NCI-H226 (cell line): ENCODE results near the gene RPS18.

ENCODE experiments used
- DNase-seq: peaks from one replicate; pipeline ENCODE4 v3.0.0-alpha.2; 2015

Gene RPS18

DNA sequence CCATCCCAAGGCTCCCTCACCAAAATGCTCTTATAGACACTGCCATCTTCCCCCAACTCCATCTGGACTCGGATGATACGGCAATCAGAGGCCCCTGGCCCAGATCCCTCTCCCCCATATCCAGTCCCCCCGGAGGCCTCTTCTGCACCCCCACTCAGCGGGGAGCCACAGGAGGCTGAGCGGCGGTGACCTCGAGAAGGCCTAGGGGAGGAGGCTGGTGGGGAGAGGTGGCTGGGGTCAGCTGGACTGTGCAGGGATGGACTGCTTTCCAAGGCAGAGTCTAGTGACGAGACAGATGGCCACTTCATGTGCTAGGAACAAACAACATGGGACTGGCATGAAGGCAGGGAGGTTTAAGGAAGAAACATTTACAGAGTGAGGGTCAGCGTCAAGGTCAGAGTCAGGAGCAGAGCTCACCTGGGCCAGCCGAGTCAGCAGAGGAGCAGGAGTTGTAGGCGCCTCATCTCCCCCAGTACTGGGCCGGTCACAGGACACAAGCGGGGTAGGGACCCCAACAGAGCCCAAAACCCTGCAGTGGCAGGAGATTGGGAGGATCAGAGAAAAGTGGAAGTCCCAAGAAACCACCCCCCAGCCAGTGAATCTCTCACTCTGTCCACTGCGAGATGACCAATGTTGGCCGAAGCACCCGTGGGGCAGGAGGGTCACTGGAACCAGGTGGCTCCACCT is 21.3 kb downstream of the RPS18 start:
- no peak for DNase-seq

DNA sequence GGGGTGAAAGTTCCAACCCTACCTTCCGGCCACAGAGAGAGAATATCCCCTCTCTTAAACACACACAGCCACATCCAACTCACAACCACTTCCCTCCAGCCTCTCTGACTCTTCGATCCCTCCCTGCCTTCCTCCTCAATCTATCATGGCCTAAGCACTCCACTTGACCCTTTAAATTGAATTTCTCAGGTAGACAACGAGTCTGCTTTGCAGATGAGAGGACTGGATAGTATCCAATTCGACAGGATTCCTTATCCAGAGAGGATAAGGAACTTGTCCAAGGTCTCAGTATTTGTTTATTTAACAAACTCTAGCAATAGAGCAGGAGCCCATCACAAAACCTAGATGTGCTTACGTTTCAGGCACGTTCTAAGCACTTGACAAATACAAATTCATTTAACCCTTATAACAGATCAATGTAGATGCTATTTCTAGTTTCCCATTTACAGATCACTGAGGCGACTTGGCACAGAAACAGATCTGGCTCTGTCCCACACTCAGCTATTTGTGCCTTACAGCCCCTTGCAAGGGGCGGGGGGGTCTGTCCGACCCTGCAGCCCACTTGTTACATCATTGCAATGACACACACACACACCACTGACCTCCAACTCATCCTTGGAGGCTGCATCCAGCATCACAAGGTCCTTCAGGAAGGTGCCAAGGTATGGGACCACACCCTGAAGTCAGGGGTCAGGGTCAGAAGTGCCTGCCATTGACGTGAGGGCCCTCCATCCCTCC is 22.4 kb downstream of the RPS18 start:
- DNase-seq: no peak

DNA sequence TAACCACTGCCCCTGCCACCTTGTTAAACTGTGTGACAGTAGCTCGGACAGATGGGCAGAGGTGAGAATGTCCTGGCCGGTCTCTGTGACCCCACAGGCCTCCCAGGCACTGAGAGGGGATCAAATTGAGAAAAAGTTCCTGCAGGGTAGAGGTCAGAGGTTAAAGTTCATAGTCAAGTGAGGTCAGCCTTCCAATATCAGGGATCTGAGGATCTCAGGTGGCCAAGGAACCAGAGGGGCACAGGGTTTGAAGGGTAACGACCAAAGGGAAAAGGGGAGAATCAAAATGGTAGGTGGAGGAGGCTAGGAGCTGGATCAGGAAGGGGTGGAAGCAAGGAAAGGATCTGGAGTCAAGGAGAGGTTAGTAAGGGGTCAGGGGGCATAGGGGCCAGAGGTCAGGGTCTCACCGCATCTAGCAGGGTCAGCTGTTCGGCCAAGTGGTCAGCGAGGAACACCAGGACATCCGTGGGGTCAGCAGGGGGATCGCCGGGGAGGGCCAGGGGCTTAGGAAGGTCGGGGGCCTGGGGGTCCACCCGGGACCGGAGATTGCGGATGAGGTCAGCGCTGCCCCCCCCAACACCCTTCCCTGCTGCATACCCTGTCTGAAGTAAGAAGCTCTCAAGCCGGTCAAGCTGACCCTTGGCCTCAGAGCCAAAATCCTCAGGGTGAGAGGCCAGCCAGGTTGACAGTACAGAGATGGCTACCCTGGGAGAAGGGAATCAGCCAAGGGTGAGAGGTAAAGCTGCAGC is 23.9 kb downstream of the RPS18 start:
- no peak for DNase-seq

DNA sequence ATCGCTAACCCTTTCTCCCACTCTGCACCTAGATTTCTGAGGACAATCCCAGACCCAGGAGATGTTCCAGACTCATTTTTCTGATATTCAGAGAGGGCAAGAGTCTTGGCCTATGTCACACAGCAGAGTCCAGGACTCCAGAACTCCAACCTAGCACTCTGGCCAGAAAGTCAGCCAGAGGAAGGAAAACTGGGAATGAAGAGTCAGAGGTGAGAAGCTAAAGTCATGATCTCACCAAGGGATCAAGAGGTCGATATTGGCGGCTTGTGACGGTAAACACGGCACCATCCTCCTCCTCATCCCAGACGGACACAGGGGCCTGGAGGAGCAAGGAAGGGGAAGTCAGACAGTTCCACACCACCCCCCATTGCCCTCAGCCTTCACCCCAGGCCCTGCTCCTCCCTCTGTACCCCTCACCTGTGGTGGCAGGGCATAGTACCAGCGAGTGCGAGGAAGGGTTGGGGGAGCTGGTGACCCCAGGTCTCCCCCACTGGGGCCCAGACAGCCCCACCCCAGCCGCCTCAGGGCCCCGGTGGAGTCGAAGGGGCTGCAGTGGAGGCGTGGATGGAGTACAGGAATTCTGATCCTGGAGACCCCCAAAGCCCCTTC is 25.0 kb downstream of the RPS18 start:
- DNase-seq: no peak

DNA sequence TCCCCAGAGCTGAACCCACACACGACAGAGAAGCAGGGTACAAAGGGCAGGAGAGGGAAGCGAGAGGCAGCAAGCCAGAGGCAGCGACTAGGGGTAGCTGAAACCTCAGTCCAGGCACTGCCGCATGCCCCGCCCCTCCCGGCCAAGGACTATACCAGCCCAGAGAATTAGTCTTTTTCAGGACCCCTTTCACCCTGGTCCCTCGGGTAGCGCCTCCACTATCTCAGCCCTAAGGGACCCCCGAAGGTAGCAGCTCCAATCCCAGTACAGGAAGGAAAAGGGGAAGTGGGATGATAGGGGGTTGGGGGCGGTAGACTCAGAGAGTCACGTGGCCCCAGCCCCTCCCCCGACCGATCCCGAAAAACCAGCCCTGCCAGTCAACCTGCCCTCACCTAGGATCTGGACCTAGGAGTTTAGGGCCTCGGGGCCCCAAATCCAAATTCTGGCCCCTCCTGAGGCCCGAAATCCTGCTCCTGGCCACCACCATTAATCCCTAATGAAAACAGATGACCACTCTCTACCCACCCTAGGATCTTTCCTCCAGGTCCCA is 25.6 kb downstream of the RPS18 start:
- DNase-seq: no peak

DNA sequence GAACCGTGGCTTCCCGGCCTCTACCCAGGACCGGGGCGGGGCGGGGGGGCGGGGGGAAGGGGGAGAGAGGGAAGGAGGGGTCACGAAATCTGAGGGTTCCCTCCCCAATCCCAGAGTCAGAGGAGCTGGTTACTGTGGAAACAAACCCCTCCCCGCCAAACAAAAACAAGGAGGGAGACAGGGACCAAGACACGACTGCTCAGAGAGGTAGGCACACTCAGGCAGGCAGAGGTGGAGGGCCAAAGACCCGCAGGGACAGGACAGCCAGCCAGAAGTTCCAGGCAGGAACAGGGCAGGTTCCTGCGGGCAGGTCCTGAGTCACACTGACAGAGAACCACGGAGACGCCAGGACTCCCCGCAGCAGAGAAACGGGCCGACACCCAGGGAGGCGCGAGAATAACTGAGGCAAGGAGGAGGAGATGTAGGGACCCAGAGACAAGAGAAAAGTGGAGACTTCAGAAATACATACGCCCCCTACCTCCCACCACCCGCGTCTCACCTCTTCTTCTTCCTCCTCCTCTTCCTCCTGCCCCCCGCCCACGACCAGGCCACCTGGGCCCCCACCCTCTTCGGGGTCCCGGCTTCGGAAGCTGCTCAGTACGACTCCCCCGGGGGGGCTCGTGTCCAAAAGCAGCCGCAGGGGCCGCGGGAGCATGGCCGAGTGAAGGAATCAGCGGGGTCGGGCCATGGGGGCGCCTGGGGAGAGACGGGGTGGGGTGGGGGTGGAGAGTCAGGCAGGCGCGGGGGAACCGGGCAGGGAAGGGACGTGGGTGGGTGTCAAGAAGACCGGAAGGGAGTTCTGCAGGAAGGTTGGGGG is 26.3 kb downstream of the RPS18 start:
- DNase-seq: peak; percentile 82

DNA sequence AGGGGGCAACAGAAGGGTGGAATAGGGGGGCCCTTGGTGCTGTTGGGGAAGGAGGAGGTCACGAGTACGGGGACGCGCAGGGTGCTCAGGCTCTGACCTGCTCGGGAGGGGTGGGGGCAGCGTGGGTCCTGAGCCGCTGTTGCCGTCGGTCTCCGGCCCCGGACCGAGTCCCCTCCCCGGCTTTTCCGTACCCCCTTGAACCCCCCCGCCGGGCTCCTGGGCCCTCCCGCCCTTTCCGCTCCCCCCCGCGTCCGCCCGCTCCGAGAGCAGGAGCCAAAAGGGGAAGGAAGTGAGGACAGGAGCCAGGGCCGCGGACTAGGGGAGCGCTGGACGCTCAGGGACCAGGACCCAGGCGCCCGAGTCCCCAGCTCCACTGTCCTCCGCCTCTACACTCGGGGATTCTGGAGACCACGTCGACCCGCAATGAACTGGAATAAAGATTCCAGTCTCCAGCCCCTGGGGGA is 26.9 kb downstream of the RPS18 start, which contains the start of gene RGL2:
Gene RGL2, minus strand, starts transcription at position 170 of the 464 bp plus-strand sequence. CDS start 332 bp downstream, outside the sequence.
- peak; percentile 73 for DNase-seq

DNA sequence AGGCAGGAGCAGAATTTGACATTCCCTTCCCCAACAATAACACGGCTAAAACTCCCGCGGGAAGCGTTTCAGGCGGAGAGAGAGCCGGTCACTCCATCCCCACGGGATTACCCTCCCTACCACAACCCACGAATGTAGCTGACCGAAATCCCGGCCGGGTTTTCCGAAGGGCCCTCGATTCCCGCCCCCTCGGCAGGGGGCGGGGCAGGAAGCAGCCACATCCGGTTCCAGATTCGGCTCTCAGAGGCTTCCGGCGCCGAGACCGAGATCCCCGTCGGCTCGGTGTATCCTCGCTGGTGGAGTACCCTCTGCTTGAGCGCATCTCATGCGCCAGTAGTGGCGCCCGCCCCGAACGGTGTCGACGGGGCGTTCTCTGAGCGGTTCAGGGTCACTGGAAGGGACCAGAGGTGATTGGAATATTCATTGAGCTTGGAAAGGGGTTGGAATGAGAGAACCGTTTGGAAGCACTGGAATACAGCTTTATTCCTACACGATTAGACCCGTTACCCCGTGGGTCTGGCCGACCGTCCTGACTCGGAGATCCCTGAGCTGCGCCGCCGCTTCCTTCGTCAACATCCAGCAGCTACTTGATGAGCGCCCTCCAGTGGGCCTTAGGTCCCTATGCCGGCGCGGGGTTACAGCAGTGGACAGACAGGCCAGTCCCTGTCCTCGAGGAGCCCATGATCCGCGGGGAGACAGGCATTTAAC is 27.5 kb downstream of the RPS18 start:
- peak; percentile 93 for DNase-seq

DNA sequence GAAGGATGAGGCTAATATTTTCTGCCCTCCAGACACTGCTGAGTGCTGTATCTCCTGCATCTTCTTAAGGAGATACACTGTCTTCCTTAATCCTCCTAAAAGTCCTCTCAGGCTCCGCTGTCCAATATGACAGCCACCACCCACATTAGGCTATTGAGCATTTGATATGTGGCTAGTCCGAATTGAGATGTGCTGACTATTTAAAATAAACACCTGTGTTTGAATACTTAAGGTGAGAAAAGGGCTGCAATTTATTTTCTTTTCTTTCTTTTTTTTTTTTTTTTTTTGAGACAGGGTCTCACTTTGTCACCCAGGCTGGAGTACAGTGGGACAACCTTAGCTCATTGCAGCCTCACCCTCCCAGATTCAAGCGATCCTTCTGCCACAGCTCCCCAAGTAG is 30.0 kb downstream of the RPS18 start:
- no peak for DNase-seq

DNA sequence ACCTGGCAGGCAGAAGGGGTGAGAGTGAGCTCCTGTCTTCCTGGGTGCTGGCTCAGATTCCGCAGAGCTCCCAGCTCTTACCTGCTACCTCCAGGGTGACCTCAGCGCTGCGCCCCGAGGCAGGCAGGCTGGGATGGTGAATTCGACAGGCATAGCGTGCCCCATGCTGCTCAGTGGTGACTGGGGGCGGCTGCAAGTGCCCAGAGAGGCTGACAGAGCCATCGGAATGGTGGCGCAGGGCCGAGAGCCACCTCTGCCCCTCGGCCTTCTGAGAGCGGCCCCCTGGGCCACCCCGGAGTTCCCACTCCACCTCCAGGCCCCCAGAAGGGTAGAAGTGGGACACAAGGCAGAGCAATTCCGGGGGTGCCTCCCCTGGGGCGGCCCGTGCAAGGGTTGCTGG is 32.3 kb downstream of the RPS18 start:
- DNase-seq: no peak

DNA sequence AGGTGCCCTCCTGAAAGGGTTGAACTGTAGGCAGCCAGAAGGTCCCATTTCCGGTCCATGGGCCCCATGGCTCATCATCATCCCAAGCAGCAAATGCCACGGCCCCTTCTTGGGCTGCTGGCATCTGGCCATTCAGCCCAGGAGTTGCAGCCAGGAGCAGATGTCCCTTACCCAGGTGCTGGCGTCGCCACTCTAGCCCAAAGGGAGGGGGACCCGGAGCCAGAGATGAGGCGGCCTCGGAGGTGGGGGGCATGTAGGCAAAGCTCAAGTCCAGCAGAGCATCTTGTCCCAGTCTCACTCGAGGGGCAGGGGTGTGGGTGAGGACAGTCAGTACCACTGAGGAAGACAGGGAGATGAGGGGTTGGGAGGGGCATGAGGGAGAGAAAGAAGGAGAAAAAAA is 33.2 kb downstream of the RPS18 start:
- no peak for DNase-seq

DNA sequence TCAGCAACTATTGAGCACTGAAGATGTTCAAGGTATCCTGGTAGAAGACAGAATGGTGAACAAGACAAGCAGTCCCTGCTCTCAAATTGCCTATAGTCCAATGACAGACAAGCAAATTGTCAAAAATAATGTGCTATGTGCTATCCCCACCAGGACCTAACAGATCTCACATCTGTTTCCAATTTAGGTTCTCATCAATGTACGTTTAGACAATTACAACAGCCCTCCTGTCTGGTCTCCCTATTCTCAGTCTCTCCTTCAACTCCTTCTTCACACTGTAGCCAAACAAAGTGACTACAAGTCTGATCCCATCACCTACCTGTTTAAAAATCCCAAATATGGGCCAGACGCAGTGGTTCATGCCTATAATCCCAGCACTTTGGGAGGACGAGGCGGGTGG is 34.5 kb downstream of the RPS18 start:
- DNase-seq: no peak

DNA sequence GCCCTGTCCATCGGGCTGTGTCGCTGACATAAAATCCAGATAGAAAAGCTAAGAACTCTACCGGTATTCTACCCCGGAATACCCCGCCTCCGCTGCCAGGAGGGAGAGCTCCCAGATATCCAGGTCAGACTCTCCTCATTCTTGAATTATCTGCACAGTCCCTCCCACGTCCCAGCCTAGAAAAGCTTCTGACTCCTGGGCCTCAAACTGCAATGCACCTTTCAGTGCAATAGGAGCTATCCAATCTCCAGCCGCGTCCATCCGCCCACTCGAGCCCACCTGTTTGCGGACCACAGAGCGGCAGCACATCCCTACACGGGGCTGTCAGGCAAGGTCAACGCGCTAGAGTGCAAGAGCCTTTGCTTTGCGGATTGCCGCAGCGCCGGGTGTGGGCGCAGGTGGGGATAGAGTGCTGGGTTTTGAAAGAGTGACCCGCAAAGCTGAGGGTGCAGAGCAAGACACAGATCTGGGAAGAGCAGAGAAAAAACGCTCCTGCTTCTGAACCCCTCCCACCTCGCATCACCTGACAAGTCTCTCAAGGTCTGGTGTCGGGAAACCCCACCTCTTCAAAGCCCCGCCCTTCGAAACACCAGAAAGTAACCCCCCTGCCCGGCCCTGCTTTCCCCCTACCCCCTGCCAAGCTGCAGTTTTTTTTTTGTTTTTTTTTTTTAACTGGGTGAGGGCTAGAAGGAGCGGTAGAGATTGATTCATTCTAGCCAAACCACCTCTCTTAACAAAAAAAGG is 40.7 kb downstream of the RPS18 start:
- peak; percentile 86 for DNase-seq

DNA sequence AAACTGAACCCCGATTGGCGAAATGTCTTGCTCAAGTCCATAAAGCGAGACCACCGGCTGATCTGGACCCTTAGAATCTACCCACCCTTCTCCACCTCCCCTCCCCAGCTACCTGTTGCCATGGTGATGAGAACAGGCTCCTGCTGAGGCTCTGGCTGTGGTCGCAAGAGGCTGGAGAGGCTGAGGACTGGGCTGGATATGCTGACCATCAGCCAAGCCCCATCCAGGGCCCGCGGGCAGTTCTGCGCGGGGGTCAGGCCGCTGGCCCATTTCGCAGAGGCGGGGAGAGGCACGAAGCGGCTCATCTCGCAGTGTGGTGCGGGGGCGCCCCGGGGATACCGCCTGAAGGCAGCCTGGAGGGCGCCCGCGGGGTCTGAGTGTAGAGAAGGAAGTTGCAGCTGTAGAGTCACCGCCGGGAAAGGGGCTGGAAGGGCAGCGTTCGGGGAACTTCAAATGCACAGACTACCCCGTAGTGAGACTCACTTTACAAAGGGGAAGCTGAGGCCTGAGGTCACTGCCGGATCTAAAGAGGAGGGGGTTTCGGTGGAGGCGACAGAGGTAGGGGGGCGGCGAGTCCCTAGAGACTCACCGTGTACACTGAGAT is 41.3 kb downstream of the RPS18 start:
- DNase-seq: no peak

DNA sequence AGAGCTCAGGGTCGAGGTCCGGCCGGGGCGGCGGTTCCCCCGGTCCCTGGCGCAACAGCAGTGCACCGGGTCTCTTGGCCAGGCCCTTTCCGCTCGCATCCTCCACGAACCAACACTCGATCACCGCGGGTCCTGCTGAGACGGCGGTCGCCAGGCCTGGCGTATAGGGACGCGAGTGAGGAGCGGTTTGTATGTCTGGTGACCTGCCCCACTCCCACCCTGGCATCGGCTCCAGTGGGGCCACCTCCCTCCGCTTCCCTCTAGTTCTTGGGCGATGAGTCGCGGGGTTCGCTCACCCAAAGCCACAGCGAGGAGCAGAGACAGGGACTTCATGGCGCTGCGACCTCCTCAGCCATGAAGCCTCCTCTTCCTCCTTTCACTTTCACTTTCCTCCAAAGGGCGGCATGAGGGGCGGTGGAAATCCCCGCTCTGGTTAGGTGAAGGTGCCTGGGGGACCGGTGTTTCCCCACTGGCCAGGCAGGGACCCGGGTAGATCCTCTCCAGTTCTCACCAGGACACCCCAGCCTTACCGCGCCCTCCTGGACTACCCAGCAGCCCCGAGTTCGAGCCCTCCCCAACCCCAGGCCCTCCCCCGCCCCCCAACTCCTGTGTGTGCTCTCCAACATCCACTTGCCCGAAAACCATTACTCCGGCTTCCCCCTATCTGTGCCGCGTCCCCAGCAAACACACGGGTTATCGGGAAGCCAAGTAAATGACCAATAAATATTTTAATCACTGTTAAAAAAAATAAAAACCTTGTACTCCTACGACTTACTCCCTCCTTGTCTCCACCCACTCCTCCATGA is 42.0 kb downstream of the RPS18 start, which contains the start of gene TAPBP:
Gene TAPBP, minus strand, starts transcription at position 370 of the 806 bp plus-strand sequence. Its CDS starts 37 bp downstream, at position 333.
- DNase-seq: peak; percentile 77

DNA sequence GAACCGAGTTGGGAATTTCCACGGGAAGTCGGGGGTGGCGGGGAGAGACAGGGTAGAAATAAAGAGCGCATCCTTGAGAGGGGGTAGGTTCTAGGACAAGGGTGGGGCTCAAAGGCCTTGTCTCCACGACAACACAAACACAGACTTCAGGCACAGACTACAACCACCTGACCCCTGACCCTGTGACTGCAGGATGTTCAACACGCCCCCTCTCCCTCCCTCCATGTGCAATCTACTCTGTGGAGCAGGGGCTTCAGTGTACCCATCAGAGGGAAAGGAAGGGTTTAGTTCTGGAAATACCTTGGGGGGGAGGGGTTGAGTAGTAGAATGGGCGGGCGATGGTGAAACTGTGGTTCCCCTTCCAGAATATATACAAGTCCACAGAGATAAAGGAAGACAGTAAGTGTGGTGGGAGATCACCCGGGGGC is 42.7 kb downstream of the RPS18 start:
- peak; percentile 91 for DNase-seq

DNA sequence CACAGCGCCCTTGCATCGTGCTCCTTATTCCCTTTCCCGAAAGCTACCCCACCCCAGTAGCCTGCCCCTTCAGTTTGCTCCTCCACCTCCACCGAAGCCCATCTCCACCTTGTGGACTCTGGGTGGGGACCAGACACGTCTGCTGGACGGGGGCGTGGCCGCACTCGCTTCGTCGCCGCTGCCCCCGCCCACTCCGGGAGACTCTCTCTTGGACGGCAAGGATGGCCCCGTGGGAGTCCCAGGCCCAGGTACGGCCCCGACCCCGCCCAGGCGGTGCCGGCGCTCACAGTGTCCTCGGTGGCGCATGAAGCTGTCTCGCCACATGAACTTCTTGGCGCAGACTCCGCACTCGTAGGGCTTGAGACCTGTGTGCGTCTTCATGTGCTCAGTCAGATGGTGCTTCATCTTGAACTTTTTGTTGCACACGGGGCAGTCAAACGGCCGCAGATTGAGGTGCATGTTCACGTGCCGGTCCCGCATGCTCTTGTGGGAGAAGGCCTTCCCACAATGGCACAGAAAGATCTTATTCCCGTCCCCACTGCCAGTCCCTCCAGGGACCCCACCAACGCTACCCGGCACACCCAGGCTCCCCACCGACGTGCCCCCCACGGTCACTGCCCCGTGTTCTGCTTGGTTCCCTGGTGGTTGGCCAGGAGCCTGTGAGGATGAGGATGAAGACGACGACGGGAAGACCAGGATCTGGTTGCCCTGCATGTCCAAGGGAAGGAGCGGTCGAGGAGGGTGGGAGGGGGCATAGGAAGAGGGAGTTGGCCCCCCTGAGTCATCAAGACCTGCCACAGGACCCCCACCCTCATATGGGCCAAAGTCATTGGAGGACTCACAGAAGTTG is 43.3 kb downstream of the RPS18 start:
- DNase-seq: no peak
